ENCODE measurements around the gene KLHDC8A. TPM values are rescaled to one million over a fixed set of nuclear protein-coding genes. Genes with fewer than 3 reads are reported as not detected.
A peak's percentile ranks its signal among the peaks of the same experiment; 100 is the strongest.

Gene KLHDC8A
- total and polyA plus RNA-seq, 2 donors (not counting 3 experiments of a cell fraction or from before 2014, with no cell fraction given): not detected

DNA sequence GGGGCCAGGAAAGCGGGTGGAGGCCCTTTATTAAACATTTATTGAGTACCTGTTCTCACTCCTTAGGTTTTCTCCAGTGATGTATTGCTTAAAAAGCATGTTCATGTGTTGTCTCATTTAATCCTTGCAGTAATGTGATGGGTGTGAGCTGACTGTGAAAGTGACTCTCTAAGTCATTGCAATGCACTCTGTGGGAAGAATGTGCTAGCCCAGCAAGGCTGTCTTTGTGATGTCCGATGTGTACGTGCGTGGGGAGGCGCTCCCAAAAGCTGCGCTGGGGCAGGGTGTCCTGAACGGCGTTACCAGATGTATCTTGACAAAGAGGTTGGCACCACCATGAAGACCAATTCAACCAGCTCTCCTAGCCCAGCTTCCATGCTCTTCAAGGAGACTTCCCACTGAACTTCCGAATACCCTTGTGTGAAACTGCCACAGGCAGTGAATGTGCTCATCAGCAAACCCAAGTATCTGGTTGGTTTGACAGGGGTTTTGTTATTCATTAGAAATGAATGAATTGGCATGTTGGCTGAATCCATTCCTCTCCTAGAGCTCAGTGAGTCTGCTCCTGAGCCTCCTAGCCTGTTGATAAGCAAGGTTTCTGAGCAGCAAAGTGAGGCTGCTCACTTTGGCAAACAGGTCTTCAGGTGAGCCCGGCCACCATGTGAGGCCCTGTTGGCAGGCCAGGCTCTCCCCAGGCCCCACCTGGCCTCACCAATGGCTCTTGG, 63.2 kb downstream of the KLHDC8A start:
- ChIA-PET POLR2A (interaction anchor here (1.1 to 1.7 kb wide), 3 partner anchors 9 to 24 kb away, joined by 4 to 9 read pairs (median 6); no protein-coding TSS in a partner anchor), CTCF (interaction anchor here (1.2 to 6.9 kb wide), 7 partner anchors 8 to 32 kb away, joined by 3 to 49 read pairs (median 21); partner anchors contain the start of gene NUAK2)
- Histone ChIP-seq H4K20me1 (replicated peaks; ENCODE audit: control insufficient read depth, extremely low read depth, insufficient read depth, low read length) (no peaks in the 10 kb centered on the region), H3K27me3 (ENCODE audit: control insufficient read depth in 2 of 2, insufficient read depth in 2 of 2, low read length in 2 of 2) (no peaks in the 10 kb centered on the region), H3K9me1 (replicated peaks; ENCODE audit: control insufficient read depth, extremely low read depth, insufficient read depth, low read length) (no peaks in the 10 kb centered on the region), H3K4me1 (ENCODE audit: control insufficient read depth, extremely low read depth, insufficient read depth, low read length) (peaks cover 27% of the 10 kb centered on the region), H3K36me3 (ENCODE audit: control insufficient read depth in 2 of 2, extremely low read depth in 1 of 2, insufficient read depth in 2 of 2, low read length in 2 of 2) (no peaks in the 10 kb centered on the region), H3K79me2 (ENCODE audit: control insufficient read depth, insufficient read depth, low read length) (no peaks in the 10 kb centered on the region), H3K9me3 (replicated peaks; ENCODE audit: control insufficient read depth, insufficient read depth, low read length) (no peaks in the 10 kb centered on the region), H2AFZ (ENCODE audit: low read depth, low read length) (no peak overlapping the region), H3K9ac (replicated peaks; ENCODE audit: extremely low read depth, insufficient read depth, low read length) (no peak overlapping the region), H3K4me3 (replicated peaks in 1 of 3; ENCODE audit: insufficient read depth in 1 of 3, low read depth in 1 of 3, low read length in 3 of 3) (no peak overlapping the region), H3K27ac (ENCODE audit: insufficient read depth, low read depth, low read length) (peak overlapping the region; percentile 61), H3K4me2 (ENCODE audit: insufficient read depth, low read length) (no peak overlapping the region)
- intact Hi-C loops (cut with micrococcal nuclease) (loop anchor here (1.0 kb wide), 2 partner anchors 9 to 28 kb away; partner anchors contain the start of gene NUAK2), dilution Hi-C loops (cut with MboI; ENCODE audit: extremely low pct_ligation_motif_present, low sequenced_read_pairs) (no loop called here)
- BruUV-seq (replicated peaks): no TSS peak
- FAIRE-seq (no peak), DNase-seq (ENCODE audit: low read depth, low spot score) (no peak)
- TF ChIP-seq FOS (IDR thresholded peaks at IDR 0.05; ENCODE audit: borderline replicate concordance, insufficient read depth, low read length) (no peak), JUN (IDR thresholded peaks at IDR 0.05; ENCODE audit: borderline replicate concordance, insufficient read depth, insufficient read length, low read depth) (no peak), MYC (IDR thresholded peaks at IDR 0.05; ENCODE audit: low read depth, low read length) (no peak), POLR2AphosphoS5 (IDR thresholded peaks at IDR 0.05; ENCODE audit: insufficient read depth, low read depth, low read length) (no peak), MAX (IDR thresholded peaks at IDR 0.05; ENCODE audit: insufficient read depth, insufficient read length) (no peak), EZH2 (IDR thresholded peaks at IDR 0.05; ENCODE audit: borderline replicate concordance, low read depth, low read length, severe bottlenecking) (no peak), POLR2A (IDR thresholded peaks at IDR 0.05; ENCODE audit: low read depth, low read length) (no peak), GATA2 (IDR thresholded peaks at IDR 0.05; ENCODE audit: insufficient read depth, insufficient read length, low read depth, low read length) (no peak)
- TF ChIP-seq, protein P1, sequence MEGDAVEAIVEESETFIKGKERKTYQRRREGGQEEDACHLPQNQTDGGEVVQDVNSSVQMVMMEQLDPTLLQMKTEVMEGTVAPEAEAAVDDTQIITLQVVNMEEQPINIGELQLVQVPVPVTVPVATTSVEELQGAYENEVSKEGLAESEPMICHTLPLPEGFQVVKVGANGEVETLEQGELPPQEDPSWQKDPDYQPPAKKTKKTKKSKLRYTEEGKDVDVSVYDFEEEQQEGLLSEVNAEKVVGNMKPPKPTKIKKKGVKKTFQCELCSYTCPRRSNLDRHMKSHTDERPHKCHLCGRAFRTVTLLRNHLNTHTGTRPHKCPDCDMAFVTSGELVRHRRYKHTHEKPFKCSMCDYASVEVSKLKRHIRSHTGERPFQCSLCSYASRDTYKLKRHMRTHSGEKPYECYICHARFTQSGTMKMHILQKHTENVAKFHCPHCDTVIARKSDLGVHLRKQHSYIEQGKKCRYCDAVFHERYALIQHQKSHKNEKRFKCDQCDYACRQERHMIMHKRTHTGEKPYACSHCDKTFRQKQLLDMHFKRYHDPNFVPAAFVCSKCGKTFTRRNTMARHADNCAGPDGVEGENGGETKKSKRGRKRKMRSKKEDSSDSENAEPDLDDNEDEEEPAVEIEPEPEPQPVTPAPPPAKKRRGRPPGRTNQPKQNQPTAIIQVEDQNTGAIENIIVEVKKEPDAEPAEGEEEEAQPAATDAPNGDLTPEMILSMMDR (IDR thresholded peaks at IDR 0.05; ENCODE audit: extremely low read depth in 1 of 2, insufficient read depth in 1 of 2, low read depth in 1 of 2, low read length in 2 of 2): no peak
